Activated CD8-positive, alpha-beta T cell treated with anti-CD3 and anti-CD28 coated beads for 36 hours (primary cell): ENCODE results near the gene FCMR. TPM values are rescaled to one million over a fixed set of nuclear protein-coding genes. Genes with fewer than 3 reads are reported as not detected.

Experiments used
- ATAC-seq: fragments of 200-7000 bp; cut with Tn5 transposase; one replicate; pipeline ENCODE4 v1.10.0; 2021; ENCODE audit warnings: mild to moderate bottlenecking, moderate library complexity
- CTCF ChIA-PET: fragments of 350-600 bp; sonication (Branson Sonifier 250); formaldehyde crosslinking; loops from one replicate; lab custom pipeline; 2021; ENCODE audit warnings: antibody characterized with exemption; lab: Charles Lee
- POLR2A ChIA-PET: fragments of 350-600 bp; sonication (Branson Sonifier 250); formaldehyde crosslinking; loops from one replicate; lab custom pipeline; 2021; ENCODE audit warnings: antibody characterized with exemption; lab: Charles Lee
- DNase-seq: peaks from one replicate; pipeline ENCODE4 v3.0.0-alpha.2; 2020
- H3K27ac Mint-ChIP-seq: one replicate; pipeline ENCODE4 v1.8.0; 2021; ENCODE audit warnings: mild to moderate bottlenecking, mixed read lengths
- H3K27me3 Mint-ChIP-seq: one replicate; pipeline ENCODE4 v1.8.0; 2021; ENCODE audit warnings: mixed read lengths
- H3K36me3 Mint-ChIP-seq: one replicate; pipeline ENCODE4 v1.8.0; 2021; ENCODE audit warnings: low read depth, mixed read lengths
- H3K4me1 Mint-ChIP-seq: one replicate; pipeline ENCODE4 v1.8.0; 2021; ENCODE audit warnings: low read depth, mixed read lengths
- H3K4me3 Mint-ChIP-seq: one replicate; pipeline ENCODE4 v1.8.0; 2021; ENCODE audit warnings: mild to moderate bottlenecking, moderate library complexity, mixed read lengths
- H3K9me3 Mint-ChIP-seq: one replicate; pipeline ENCODE4 v1.8.0; 2021; ENCODE audit warnings: mixed read lengths
- CTCF ChIP-seq: fragments of 200-600 bp; IDR thresholded peaks from one replicate; pipeline ENCODE4 v1.8.0; 2022; ENCODE audit warnings: antibody characterized with exemption, mild to moderate bottlenecking
- intact Hi-C: fragments of 100-400 bp; cut with micrococcal nuclease; formaldehyde crosslinking; loops from one replicate; pipeline ENCODE4 v1.10.0; 2022
- total RNA-seq, 2 experiments: library from RNA; stranded (reverse); gene quantifications; one replicate each; pipeline ENCODE4 v1.2.3, GENCODE V29; 2021

FCMR gene
- total RNA-seq, 2 experiments from 2014 or later: 49.4 to 51.7 TPM

GRCh38 chr1:206860165-206860564 is 61.6 kb downstream of the FCMR start:
- Mint-ChIP-seq H3K4me1 (peaks cover 16% of the 10 kb centered on the region), H3K36me3 (no peaks in the 10 kb centered on the region), H3K27me3 (peaks cover 2% of the 10 kb centered on the region), H3K27ac (no peak overlapping the region), H3K9me3 (no peaks in the 10 kb centered on the region), H3K4me3 (no peak overlapping the region)
- ChIA-PET POLR2A (no interaction called here), CTCF (interaction anchor here (1.1 to 7.7 kb wide), 11 partner anchors 10 to 146 kb away, joined by 3 to 48 read pairs (median 9); no protein-coding TSS in a partner anchor)
- no peak for TF ChIP-seq CTCF
- intact Hi-C loops: no loop called here
- no peak for ATAC-seq
- DNase-seq: no peak

- no peak overlapping the region for H3K4me3 Mint-ChIP-seq
- intact Hi-C loops: no loop called here
- CTCF ChIA-PET: interaction anchor here (0.8 to 7.7 kb wide), 18 partner anchors 11 to 133 kb away, joined by 3 to 48 read pairs (median 6); no protein-coding TSS in a partner anchor
- H3K27me3 Mint-ChIP-seq: peaks cover 2% of the 10 kb centered on the region
- H3K27ac Mint-ChIP-seq: peak overlapping the region; percentile 52
- DNase-seq (no peak), ATAC-seq (no peak)
- POLR2A ChIA-PET: interaction anchor here (0.7 to 1.1 kb wide), 2 partner anchors 29 to 59 kb away, joined by 3 read pairs; no protein-coding TSS in a partner anchor
- H3K4me1 Mint-ChIP-seq: peaks cover 11% of the 10 kb centered on the region
- no peaks in the 10 kb centered on the region for H3K36me3 Mint-ChIP-seq
- no peak for TF ChIP-seq CTCF
- H3K9me3 Mint-ChIP-seq: no peaks in the 10 kb centered on the region
These were observed 62.6 kb downstream of the FCMR start for GRCh38 chr1:206859082-206859521.

GRCh38 chr1:206856674-206857464 is 64.9 kb downstream of the FCMR start:
- Mint-ChIP-seq H3K9me3 (peaks cover 2% of the 10 kb centered on the region), H3K4me3 (no peak overlapping the region), H3K27me3 (no peaks in the 10 kb centered on the region), H3K27ac (no peak overlapping the region), H3K4me1 (peaks cover 11% of the 10 kb centered on the region), H3K36me3 (no peaks in the 10 kb centered on the region)
- POLR2A ChIA-PET: interaction anchor here (0.8 kb wide), 1 partner anchor 47 kb away, joined by 3 read pairs; no protein-coding TSS in a partner anchor
- TF ChIP-seq CTCF: peak; percentile 58
- intact Hi-C loops: no loop called here
- ATAC-seq: peak; percentile 72
- peak; percentile 30 for DNase-seq
- CTCF ChIA-PET: interaction anchor here (0.8 to 7.7 kb wide), 18 partner anchors 9 to 312 kb away, joined by 3 to 48 read pairs (median 8); partner anchors contain the start of gene IL20

- ATAC-seq (no peak), DNase-seq (no peak)
- intact Hi-C loops: no loop called here
- Mint-ChIP-seq H3K27ac (no peak overlapping the region), H3K27me3 (no peaks in the 10 kb centered on the region), H3K4me3 (no peak overlapping the region), H3K36me3 (no peaks in the 10 kb centered on the region), H3K4me1 (peaks cover 11% of the 10 kb centered on the region), H3K9me3 (peaks cover 2% of the 10 kb centered on the region)
- no peak for TF ChIP-seq CTCF
- CTCF ChIA-PET: interaction anchor here (1.0 to 7.7 kb wide), 12 partner anchors 10 to 311 kb away, joined by 3 to 48 read pairs (median 14); partner anchors contain the start of gene IL20
- POLR2A ChIA-PET: no interaction called here
These were observed 65.9 kb downstream of the FCMR start for GRCh38 chr1:206855859-206856258.
